ENCODE measurements around the gene KLF15.

The KLF15 gene

GRCh38 chr3:126365351-126366277 is 8.4 kb upstream of the KLF15 start:
- H3K4me3 ChIP-seq (ENCODE audit: low read length) = no peak overlapping the region
- DNase-seq (ENCODE audit: low read depth, low spot score) = no peak

- H3K4me3 ChIP-seq (ENCODE audit: low read length) = no peak overlapping the region
- no peak for DNase-seq (ENCODE audit: low read depth, low spot score)
Measured at GRCh38 chr3:126364731-126365301, 7.6 kb upstream of the KLF15 start.

GRCh38 chr3:126364130-126364695 is 7.0 kb upstream of the KLF15 start:
- no peak for DNase-seq (ENCODE audit: low read depth, low spot score)
- H3K4me3 ChIP-seq (ENCODE audit: low read length) = no peak overlapping the region

GRCh38 chr3:126361211-126361610 is 4.0 kb upstream of the KLF15 start:
- no peak overlapping the region for H3K4me3 ChIP-seq (ENCODE audit: low read length)
- DNase-seq (ENCODE audit: low read depth, low spot score) = no peak

GRCh38 chr3:126360714-126361060 is 3.5 kb upstream of the KLF15 start:
- no peak for DNase-seq (ENCODE audit: low read depth, low spot score)
- H3K4me3 ChIP-seq (ENCODE audit: low read length) = no peak overlapping the region

- no peak for DNase-seq (ENCODE audit: low read depth, low spot score)
- H3K4me3 ChIP-seq (ENCODE audit: low read length) = no peak overlapping the region
Measured at GRCh38 chr3:126360046-126360713, 3.0 kb upstream of the KLF15 start.

- no peak for DNase-seq (ENCODE audit: low read depth, low spot score)
- no peak overlapping the region for H3K4me3 ChIP-seq (ENCODE audit: low read length)
Measured at GRCh38 chr3:126358816-126359181, 1.6 kb upstream of the KLF15 start.

GRCh38 chr3:126358038-126358815 is 1.0 kb upstream of the KLF15 start:
- H3K4me3 ChIP-seq (ENCODE audit: low read length) = peak overlapping the region; percentile 57

GRCh38 chr3:126356373-126357264 is 589 bp downstream of the KLF15 start:
- H3K4me3 ChIP-seq (ENCODE audit: low read length) = peak overlapping the region; percentile 16; the same call in 1 of the 2 replicates

More at GRCh38 chr3:126358038-126358815, 1.0 kb upstream of the KLF15 start:
- DNase-seq (ENCODE audit: low read depth, low spot score) = no peak

GRCh38 chr3:126355777-126356372 is 1.3 kb downstream of the KLF15 start:
- H3K4me3 ChIP-seq (ENCODE audit: low read length) = no peak overlapping the region

More at GRCh38 chr3:126356373-126357264, 589 bp downstream of the KLF15 start:
- DNase-seq (ENCODE audit: low read depth, low spot score) = no peak

GRCh38 chr3:126355251-126355650 is 2.0 kb downstream of the KLF15 start:
- no peak overlapping the region for H3K4me3 ChIP-seq (ENCODE audit: low read length)
- DNase-seq (ENCODE audit: low read depth, low spot score) = peak; percentile 31

More at GRCh38 chr3:126355777-126356372, 1.3 kb downstream of the KLF15 start:
- DNase-seq (ENCODE audit: low read depth, low spot score) = no peak

- DNase-seq (ENCODE audit: low read depth, low spot score) = no peak
- H3K4me3 ChIP-seq (ENCODE audit: low read length) = no peak overlapping the region
Measured at GRCh38 chr3:126354776-126355175, 2.4 kb downstream of the KLF15 start.

GRCh38 chr3:126353694-126354321 is 3.4 kb downstream of the KLF15 start:
- H3K4me3 ChIP-seq (ENCODE audit: low read length) = no peak overlapping the region
- no peak for DNase-seq (ENCODE audit: low read depth, low spot score)

- H3K4me3 ChIP-seq (ENCODE audit: low read length) = no peak overlapping the region
- no peak for DNase-seq (ENCODE audit: low read depth, low spot score)
Measured at GRCh38 chr3:126352476-126353454, 4.4 kb downstream of the KLF15 start.

- DNase-seq (ENCODE audit: low read depth, low spot score) = no peak
- H3K4me3 ChIP-seq (ENCODE audit: low read length) = no peak overlapping the region
Measured at GRCh38 chr3:126351771-126352475, 5.3 kb downstream of the KLF15 start.
